Fibroblast of pulmonary artery (primary cell): ENCODE data around the gene DOC2B.
"Not testable (repeated sequence)": the region's sequence is repeated elsewhere in the genome, so short reads cannot be mapped to it uniquely, and the experiment has no call there.

Experiments used
- DNase-seq: peaks from one replicate; pipeline ENCODE4 v3.0.0-alpha.2; 2010; ENCODE audit warnings: low read depth
- H3K4me3 ChIP-seq: replicated peaks from 2 replicates; pipeline ENCODE4 v1.5.1; 2011; ENCODE audit warnings: low read depth, mild to moderate bottlenecking, control low read depth, low read length, moderate library complexity
- TF ChIP-seq, protein P1 (sequence below): IDR thresholded peaks from 2 replicates; pipeline ENCODE4 v1.5.1; 2011; ENCODE audit warnings: mild to moderate bottlenecking, control low read depth, low read length, inconsistent platforms; ENCODE audit errors: missing control alignments

The DOC2B gene

DNA sequence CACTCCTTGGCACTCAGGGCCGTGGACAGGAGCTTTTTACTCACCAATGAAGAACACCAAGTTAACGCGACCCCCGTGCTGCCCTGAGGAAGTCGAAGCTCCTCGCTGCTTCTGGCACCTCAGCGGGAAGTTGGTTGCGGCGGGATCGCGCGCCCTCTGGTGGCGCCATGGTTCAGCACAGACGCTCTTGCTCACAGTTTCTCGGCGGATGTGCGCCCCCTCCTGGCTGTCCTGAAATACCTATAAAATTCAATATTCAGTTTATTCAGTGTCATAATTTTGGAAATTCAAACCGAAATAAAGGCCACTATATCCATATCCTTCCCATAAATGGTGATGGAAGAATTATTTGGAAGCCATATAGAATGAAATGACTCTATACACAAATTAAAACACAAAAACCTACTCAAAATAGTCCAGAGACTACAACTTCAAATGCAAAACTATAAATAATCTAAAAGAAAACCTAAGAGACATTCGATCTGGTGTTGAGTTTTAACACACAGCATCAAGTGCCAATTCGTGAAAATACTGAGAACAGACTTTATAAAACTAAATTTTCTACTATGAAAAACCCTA, 63.0 kb downstream of the DOC2B start:
- not testable (repeated sequence) for H3K4me3 ChIP-seq, DNase-seq
- TF ChIP-seq, protein P1, sequence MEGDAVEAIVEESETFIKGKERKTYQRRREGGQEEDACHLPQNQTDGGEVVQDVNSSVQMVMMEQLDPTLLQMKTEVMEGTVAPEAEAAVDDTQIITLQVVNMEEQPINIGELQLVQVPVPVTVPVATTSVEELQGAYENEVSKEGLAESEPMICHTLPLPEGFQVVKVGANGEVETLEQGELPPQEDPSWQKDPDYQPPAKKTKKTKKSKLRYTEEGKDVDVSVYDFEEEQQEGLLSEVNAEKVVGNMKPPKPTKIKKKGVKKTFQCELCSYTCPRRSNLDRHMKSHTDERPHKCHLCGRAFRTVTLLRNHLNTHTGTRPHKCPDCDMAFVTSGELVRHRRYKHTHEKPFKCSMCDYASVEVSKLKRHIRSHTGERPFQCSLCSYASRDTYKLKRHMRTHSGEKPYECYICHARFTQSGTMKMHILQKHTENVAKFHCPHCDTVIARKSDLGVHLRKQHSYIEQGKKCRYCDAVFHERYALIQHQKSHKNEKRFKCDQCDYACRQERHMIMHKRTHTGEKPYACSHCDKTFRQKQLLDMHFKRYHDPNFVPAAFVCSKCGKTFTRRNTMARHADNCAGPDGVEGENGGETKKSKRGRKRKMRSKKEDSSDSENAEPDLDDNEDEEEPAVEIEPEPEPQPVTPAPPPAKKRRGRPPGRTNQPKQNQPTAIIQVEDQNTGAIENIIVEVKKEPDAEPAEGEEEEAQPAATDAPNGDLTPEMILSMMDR, result peak; percentile 33

DNA sequence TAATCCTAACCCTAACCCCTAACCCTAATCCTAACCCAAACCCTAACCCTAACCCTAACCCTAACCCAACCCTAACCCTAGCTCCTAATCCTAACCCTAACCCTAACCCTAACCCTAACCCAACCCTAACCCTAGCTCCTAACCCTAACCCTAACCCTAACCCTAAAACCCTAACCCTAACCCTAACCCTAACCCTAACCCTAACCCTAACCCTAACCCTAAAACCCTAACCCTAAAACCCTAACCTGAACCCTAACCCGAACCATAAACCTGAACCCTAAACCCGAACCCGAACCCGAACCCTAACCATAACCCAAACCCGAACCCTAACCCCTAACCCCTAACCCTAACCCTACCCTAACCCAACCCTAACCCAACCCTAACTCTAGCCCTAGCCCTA, 68.3 kb downstream of the DOC2B start:
- not testable (repeated sequence) for DNase-seq, H3K4me3 ChIP-seq
